Left colon (tissue), 2 donors: ENCODE results near the gene KCNN3. TPM values are rescaled to one million over a fixed set of nuclear protein-coding genes. Genes with fewer than 3 reads are reported as not detected.

ENCODE experiments used
- ATAC-seq: fragments of 200-7000 bp; cut with Tn5 transposase; one replicate; pipeline ENCODE4 v1.9.1; 2020; ENCODE audit warnings: mild to moderate bottlenecking, moderate library complexity
- DNase-seq, 2 donors: peaks; one replicate each; pipeline ENCODE4 v3.0.0-alpha.2; 2020
- intact Hi-C, 2 donors: fragments of 100-400 bp; cut with DNase I in 1 of 2; cut with micrococcal nuclease in 1 of 2; formaldehyde crosslinking; loops; one replicate each; pipeline versions ENCODE4 v1.11.2 to v1.14.0; 2022; cut with DNase I, micrococcal nuclease
- total RNA-seq, 2 donors: library from RNA; stranded (reverse); fragmentation: NEBNext Ultra II Directional; extraction: Animal tissue kit (Norgen Biotek cat#: 25700); gene quantifications; one replicate each; pipeline ENCODE4 v1.2.1, GENCODE V29; 2021
- donor health status: DM: no; HTN: no; CAD: no.
- donor health status: DM: yes; HTN: yes; CAD: no.

The KCNN3 gene
- total RNA-seq, 2 donors from 2014 or later, result 0.73 to 3.6 TPM

GRCh38 chr1:154809436-154810413 is 60.4 kb downstream of the KCNN3 start:
- intact Hi-C loops, result no loop called here
- DNase-seq, result no peak
- ATAC-seq, result no peak

- ATAC-seq, result peak; percentile 52
- no peak for DNase-seq
- intact Hi-C loops, result no loop called here
Observed at GRCh38 chr1:154808909-154809262, 61.2 kb downstream of the KCNN3 start.

- no peak for DNase-seq
- ATAC-seq, result no peak
- intact Hi-C loops, result no loop called here
Observed at GRCh38 chr1:154808261-154808908, 61.7 kb downstream of the KCNN3 start.

GRCh38 chr1:154807048-154807591 is 63.0 kb downstream of the KCNN3 start:
- ATAC-seq (no peak), DNase-seq (no peak)
- intact Hi-C loops, result no loop called here

GRCh38 chr1:154806333-154806732 is 63.7 kb downstream of the KCNN3 start:
- no peak for DNase-seq
- intact Hi-C loops, result no loop called here
- ATAC-seq, result no peak

- ATAC-seq, result no peak
- intact Hi-C loops, result no loop called here
- DNase-seq, result no peak
Observed at GRCh38 chr1:154802982-154803920, 66.8 kb downstream of the KCNN3 start.

- intact Hi-C loops, result no loop called here
- ATAC-seq (no peak), DNase-seq (no peak)
Observed at GRCh38 chr1:154802336-154802969, 67.6 kb downstream of the KCNN3 start.

- intact Hi-C loops, result no loop called here
- ATAC-seq, result no peak
- no peak for DNase-seq
Observed at GRCh38 chr1:154801234-154802011, 68.7 kb downstream of the KCNN3 start.

- DNase-seq, result no peak
- no peak for ATAC-seq
- intact Hi-C loops, result no loop called here
Observed at GRCh38 chr1:154799188-154799587, 70.9 kb downstream of the KCNN3 start.

- intact Hi-C loops, result no loop called here
- no peak for ATAC-seq
- no peak for DNase-seq
Observed at GRCh38 chr1:154798645-154799044, 71.4 kb downstream of the KCNN3 start.

- ATAC-seq (no peak), DNase-seq (no peak)
- intact Hi-C loops, result no loop called here
Observed at GRCh38 chr1:154797175-154797574, 72.9 kb downstream of the KCNN3 start.

- DNase-seq (no peak), ATAC-seq (no peak)
- intact Hi-C loops, result no loop called here
Observed at GRCh38 chr1:154796303-154796892, 73.7 kb downstream of the KCNN3 start.

GRCh38 chr1:154794608-154795007 is 75.5 kb downstream of the KCNN3 start:
- no peak for DNase-seq
- ATAC-seq, result no peak
- intact Hi-C loops, result no loop called here

GRCh38 chr1:154793685-154794084 is 76.4 kb downstream of the KCNN3 start:
- DNase-seq (no peak), ATAC-seq (no peak)
- intact Hi-C loops, result no loop called here

GRCh38 chr1:154792899-154793298 is 77.2 kb downstream of the KCNN3 start:
- ATAC-seq (no peak), DNase-seq (no peak)
- intact Hi-C loops, result no loop called here

GRCh38 chr1:154791292-154792166 is 78.6 kb downstream of the KCNN3 start:
- intact Hi-C loops, result no loop called here
- DNase-seq (peak; percentile 37 to 43), ATAC-seq (peak; percentile 29)
